ENCODE data around the gene TPX2. TPM values are rescaled to one million over a fixed set of nuclear protein-coding genes. Genes with fewer than 3 reads are reported as not detected.

Gene TPX2
- total and polyA plus RNA-seq, 3 experiments from 2014 or later, result 1.1 to 62.7 (median 60.3) TPM

DNA sequence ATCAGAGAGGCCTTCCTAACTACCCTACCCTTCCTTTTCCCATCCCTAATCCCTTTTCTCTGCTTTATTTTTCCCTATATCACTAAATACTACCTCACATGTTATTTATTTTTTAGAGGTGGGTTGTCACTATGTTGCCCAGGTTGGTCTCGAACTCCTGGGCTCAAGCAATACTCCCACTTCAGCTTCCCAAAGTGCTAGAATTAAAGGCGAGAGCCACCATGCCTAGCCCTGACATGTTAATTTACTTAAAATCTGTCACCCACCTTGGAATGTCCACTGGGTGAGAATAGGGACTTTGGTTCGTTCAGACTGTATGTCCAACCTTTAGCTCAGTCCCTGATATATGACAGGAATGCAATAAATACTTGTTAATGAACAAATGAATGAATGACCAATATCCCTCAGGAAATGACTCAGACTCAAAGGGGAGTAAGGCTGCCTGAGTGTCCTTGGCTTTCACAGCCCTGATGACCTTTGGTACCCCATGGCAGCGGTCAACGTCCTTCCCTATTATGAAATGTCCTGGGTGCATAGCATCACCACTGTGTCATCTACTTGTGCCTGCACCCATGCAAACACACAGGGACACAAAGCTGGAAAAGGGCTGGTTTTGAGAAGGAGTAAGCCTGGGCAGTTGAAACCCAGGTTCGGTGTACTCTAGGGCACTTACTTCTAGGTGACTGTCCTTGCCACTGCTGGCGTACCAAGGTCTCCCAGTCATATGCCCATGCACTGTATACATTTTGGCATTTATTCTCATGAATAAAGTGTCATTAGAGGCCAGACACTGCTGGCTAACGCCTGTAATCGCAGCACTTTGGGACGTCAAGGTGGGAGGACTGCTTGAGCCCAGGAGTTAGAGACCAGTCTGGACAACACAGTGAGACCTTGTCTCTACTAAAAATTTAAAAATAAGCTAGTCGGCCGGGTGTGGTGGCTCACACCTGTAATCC, 43.0 kb upstream of the TPX2 start:
- no peak overlapping the region for H3K4me3 ChIP-seq (ENCODE audit: low read length)
- no peaks in the 10 kb centered on the region for H3K9me3 Mint-ChIP-seq
- no peaks in the 10 kb centered on the region for H3K27me3 ChIP-seq (ENCODE audit: insufficient read depth, low read length, poor library complexity, severe bottlenecking)
- peaks cover 61 to 81% (median 73%) of the 10 kb centered on the region in 3 donors for H3K4me1 Mint-ChIP-seq
- no peak overlapping the region for H3K27ac ChIP-seq (ENCODE audit: low read depth, low read length)
- peak overlapping the region; percentile 48 to 96 (median 76) for H3K27ac Mint-ChIP-seq
- no peaks in the 10 kb centered on the region for H3K9me3 ChIP-seq (ENCODE audit: low read length)
- H3K4me1 ChIP-seq (ENCODE audit: insufficient read depth, low read length), result peaks cover 41% of the 10 kb centered on the region
- no peak for DNase-seq
- no peaks in the 10 kb centered on the region for H3K27me3 Mint-ChIP-seq
- peak overlapping the region in 1 of 7 donors; percentile 29 for H3K4me3 Mint-ChIP-seq
- peaks cover 12% of the 10 kb centered on the region for H3K36me3 ChIP-seq (ENCODE audit: insufficient read depth, low read length)
- ChIA-PET POLR2A (interaction anchor here (0.5 kb wide), 1 partner anchor 12 kb away, joined by 3 read pairs; no protein-coding TSS in a partner anchor), CTCF (interaction anchor here (0.9 to 2.6 kb wide), 4 partner anchors 24 to 84 kb away, joined by 3 to 15 read pairs (median 3); no protein-coding TSS in a partner anchor)
- H3K36me3 Mint-ChIP-seq, result peaks cover 0 to 47% (median 7%) of the 10 kb centered on the region in 3 donors

DNA sequence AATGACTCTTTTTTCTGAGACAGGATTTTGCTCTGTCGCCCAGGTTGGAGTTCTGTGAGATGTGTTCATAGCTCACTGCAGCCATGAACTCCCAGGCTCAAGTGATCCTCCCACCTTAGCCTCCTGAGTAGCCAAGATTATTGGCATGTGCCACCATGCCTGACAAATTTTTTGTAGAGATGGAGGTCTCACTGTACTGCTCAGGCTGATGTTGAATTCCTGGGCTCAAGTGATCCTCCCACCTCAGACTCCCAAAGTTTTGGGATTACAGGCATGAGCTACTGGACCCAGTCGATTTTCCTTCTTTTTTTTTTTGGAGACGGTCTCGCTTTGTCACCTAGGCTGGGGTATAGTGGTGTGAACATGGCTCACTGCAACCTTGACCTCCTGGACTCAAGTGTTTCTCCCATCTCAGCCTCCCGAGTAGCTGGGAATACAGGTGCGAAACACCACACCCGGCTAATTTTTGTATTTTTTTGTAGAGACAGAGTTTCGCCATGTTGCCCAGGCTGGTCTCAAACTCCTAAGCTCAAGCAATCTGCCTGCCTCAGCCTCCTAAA, 40.8 kb upstream of the TPX2 start:
- Mint-ChIP-seq H3K9me3 (no peaks in the 10 kb centered on the region), H3K36me3 (peaks cover 4 to 42% (median 11%) of the 10 kb centered on the region in 3 donors), H3K27ac (peak overlapping the region in 7 of 8 donors; percentile 39 to 94 (median 88)), H3K27me3 (no peaks in the 10 kb centered on the region), H3K4me3 (no peak overlapping the region), H3K4me1 (peaks cover 62 to 73% (median 68%) of the 10 kb centered on the region in 3 donors)
- peaks cover 7% of the 10 kb centered on the region for H3K36me3 ChIP-seq (ENCODE audit: insufficient read depth, low read length)
- no peak overlapping the region for H3K4me3 ChIP-seq (ENCODE audit: low read length)
- CTCF ChIA-PET, result interaction anchor here (0.9 to 2.8 kb wide), 3 partner anchors 20 to 26 kb away, joined by 4 to 17 read pairs (median 5); no protein-coding TSS in a partner anchor
- no peaks in the 10 kb centered on the region for H3K27me3 ChIP-seq (ENCODE audit: insufficient read depth, low read length, poor library complexity, severe bottlenecking)
- no peak overlapping the region for H3K27ac ChIP-seq (ENCODE audit: low read depth, low read length)
- DNase-seq, result no peak
- POLR2A ChIA-PET, result no interaction called here
- H3K4me1 ChIP-seq (ENCODE audit: insufficient read depth, low read length), result peaks cover 32% of the 10 kb centered on the region
- no peaks in the 10 kb centered on the region for H3K9me3 ChIP-seq (ENCODE audit: low read length)

DNA sequence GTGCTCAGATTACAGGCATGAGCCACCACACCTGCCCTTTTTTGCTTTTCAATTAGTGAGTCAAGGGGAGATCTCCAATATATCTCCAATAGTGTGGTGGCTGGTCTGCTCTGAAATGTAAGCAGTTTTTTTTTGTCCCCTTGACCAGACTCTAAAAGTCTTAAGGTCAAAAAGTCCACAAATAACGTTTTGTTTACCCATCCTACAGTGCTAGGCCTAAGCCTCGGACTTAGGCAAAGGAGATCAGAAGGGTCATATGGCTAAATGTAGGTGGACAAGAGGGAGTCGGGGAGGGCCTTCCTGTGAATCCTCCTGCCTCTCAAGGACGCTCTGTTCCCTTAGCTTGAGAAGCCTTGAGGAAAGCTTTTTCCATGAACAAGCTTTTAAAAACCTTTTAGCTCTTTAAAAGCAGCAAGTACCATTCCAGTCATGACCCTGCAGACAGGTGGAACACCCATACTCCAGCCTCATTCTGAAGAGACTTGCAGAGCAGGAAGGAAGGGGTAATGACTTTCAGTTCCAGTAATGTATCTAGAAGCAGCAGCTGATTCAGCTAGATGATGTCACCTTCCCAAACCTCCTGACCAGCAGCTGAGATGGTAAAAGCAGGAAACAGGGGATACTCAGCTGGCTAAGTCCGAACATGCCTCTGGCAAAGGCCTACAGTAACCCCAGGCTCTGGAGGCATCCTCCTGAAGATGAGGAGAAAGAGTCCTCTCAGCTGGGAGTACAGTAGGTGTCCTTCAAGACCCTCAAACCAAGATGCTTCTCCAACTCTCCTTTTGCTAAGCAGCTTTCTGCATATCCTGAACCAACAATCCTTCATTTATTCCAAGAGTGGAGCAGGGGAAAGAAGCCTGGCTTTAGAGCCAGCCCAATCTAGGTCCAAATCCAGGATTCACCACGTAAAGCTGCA, 40.0 kb upstream of the TPX2 start:
- Histone ChIP-seq H3K36me3 (ENCODE audit: insufficient read depth, low read length) (peaks cover 7% of the 10 kb centered on the region), H3K4me3 (ENCODE audit: low read length) (no peak overlapping the region), H3K9me3 (ENCODE audit: low read length) (no peaks in the 10 kb centered on the region), H3K27me3 (ENCODE audit: insufficient read depth, low read length, poor library complexity, severe bottlenecking) (no peaks in the 10 kb centered on the region), H3K4me1 (ENCODE audit: insufficient read depth, low read length) (peaks cover 32% of the 10 kb centered on the region), H3K27ac (ENCODE audit: low read depth, low read length) (peak overlapping the region; percentile 17)
- peaks cover 58 to 67% (median 61%) of the 10 kb centered on the region in 3 donors for H3K4me1 Mint-ChIP-seq
- POLR2A ChIA-PET, result no interaction called here
- H3K4me3 Mint-ChIP-seq, result peak overlapping the region in 1 of 7 donors; percentile 55
- H3K27me3 Mint-ChIP-seq, result no peaks in the 10 kb centered on the region
- H3K9me3 Mint-ChIP-seq, result no peaks in the 10 kb centered on the region
- peak overlapping the region; percentile 39 to 95 (median 86) for H3K27ac Mint-ChIP-seq
- CTCF ChIA-PET, result interaction anchor here (0.7 to 2.8 kb wide), 5 partner anchors 19 to 37 kb away, joined by 3 to 17 read pairs (median 4); no protein-coding TSS in a partner anchor
- peaks cover 4 to 41% (median 11%) of the 10 kb centered on the region in 3 donors for H3K36me3 Mint-ChIP-seq
- DNase-seq, result no peak

GRCh38 chr20:31699801-31700728, 39.0 kb upstream of the TPX2 start:
- Histone ChIP-seq H3K9me3 (ENCODE audit: low read length) (no peaks in the 10 kb centered on the region), H3K4me3 (ENCODE audit: low read length) (no peak overlapping the region), H3K27me3 (ENCODE audit: insufficient read depth, low read length, poor library complexity, severe bottlenecking) (no peaks in the 10 kb centered on the region), H3K27ac (ENCODE audit: low read depth, low read length) (peak overlapping the region; percentile 17), H3K4me1 (ENCODE audit: insufficient read depth, low read length) (peaks cover 32% of the 10 kb centered on the region), H3K36me3 (ENCODE audit: insufficient read depth, low read length) (peaks cover 13% of the 10 kb centered on the region)
- DNase-seq, result no peak
- ChIA-PET POLR2A (no interaction called here), CTCF (interaction anchor here (0.7 to 2.8 kb wide), 3 partner anchors 24 to 38 kb away, joined by 3 to 17 read pairs (median 4); no protein-coding TSS in a partner anchor)
- Mint-ChIP-seq H3K9me3 (no peaks in the 10 kb centered on the region), H3K4me1 (peaks cover 55 to 65% (median 60%) of the 10 kb centered on the region in 3 donors), H3K27me3 (no peaks in the 10 kb centered on the region), H3K4me3 (peak overlapping the region in 2 of 7 donors; percentile 0 to 37), H3K27ac (peak overlapping the region; percentile 44 to 99 (median 84)), H3K36me3 (peaks cover 4 to 47% (median 14%) of the 10 kb centered on the region in 3 donors)

- Histone ChIP-seq H3K27me3 (ENCODE audit: insufficient read depth, low read length, poor library complexity, severe bottlenecking) (no peaks in the 10 kb centered on the region), H3K27ac (ENCODE audit: low read depth, low read length) (no peak overlapping the region), H3K4me3 (ENCODE audit: low read length) (no peak overlapping the region), H3K4me1 (ENCODE audit: insufficient read depth, low read length) (peaks cover 29% of the 10 kb centered on the region), H3K36me3 (ENCODE audit: insufficient read depth, low read length) (peaks cover 13% of the 10 kb centered on the region), H3K9me3 (ENCODE audit: low read length) (no peaks in the 10 kb centered on the region)
- ChIA-PET CTCF (interaction anchor here (1.0 to 1.5 kb wide), 2 partner anchors 38 to 39 kb away, joined by 3 read pairs; no protein-coding TSS in a partner anchor), POLR2A (no interaction called here)
- Mint-ChIP-seq H3K27me3 (no peaks in the 10 kb centered on the region), H3K36me3 (peaks cover 4 to 50% (median 14%) of the 10 kb centered on the region in 3 donors), H3K4me3 (peak overlapping the region in 2 of 7 donors; percentile 0 to 37), H3K27ac (peak overlapping the region; percentile 19 to 99 (median 54)), H3K4me1 (peaks cover 53 to 65% (median 58%) of the 10 kb centered on the region in 3 donors), H3K9me3 (no peaks in the 10 kb centered on the region)
- DNase-seq, result no peak
Observed at GRCh38 chr20:31700747-31701146, 38.3 kb upstream of the TPX2 start.

DNA sequence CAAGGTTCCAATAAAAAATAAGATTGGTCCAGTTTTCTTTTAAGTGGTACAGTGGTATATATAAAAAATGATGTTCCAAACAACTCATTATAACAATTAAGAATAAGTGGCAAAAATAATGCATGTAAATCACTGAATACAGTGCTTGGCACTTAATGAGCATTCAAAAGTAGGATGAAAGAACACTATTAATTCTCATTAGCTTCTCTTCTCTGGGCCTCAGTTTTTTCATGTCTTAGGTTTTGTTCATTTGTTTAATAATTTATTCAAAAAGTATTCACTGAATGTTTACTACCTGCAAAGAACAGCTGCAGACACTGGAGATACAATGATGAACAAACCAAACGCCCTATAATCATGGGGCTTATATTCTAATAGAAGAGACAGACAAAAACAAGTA, 37.5 kb upstream of the TPX2 start:
- H3K27ac Mint-ChIP-seq, result peak overlapping the region; percentile 59 to 95 (median 78)
- peak overlapping the region in 1 of 7 donors; percentile 1 for H3K4me3 Mint-ChIP-seq
- no peak overlapping the region for H3K27ac ChIP-seq (ENCODE audit: low read depth, low read length)

More for the DNA sequence above, 37.5 kb upstream of the TPX2 start:
- Histone ChIP-seq H3K4me3 (ENCODE audit: low read length) (no peak overlapping the region), H3K36me3 (ENCODE audit: insufficient read depth, low read length) (peaks cover 16% of the 10 kb centered on the region), H3K9me3 (ENCODE audit: low read length) (no peaks in the 10 kb centered on the region), H3K27me3 (ENCODE audit: insufficient read depth, low read length, poor library complexity, severe bottlenecking) (no peaks in the 10 kb centered on the region), H3K4me1 (ENCODE audit: insufficient read depth, low read length) (peaks cover 30% of the 10 kb centered on the region)
- no peak for DNase-seq
- H3K4me1 Mint-ChIP-seq, result peaks cover 55 to 68% (median 61%) of the 10 kb centered on the region in 3 donors
- ChIA-PET CTCF (interaction anchor here (1.0 to 1.5 kb wide), 2 partner anchors 39 to 40 kb away, joined by 3 read pairs; no protein-coding TSS in a partner anchor), POLR2A (no interaction called here)
- H3K27me3 Mint-ChIP-seq, result no peaks in the 10 kb centered on the region
- H3K9me3 Mint-ChIP-seq, result no peaks in the 10 kb centered on the region
- peaks cover 8 to 53% (median 16%) of the 10 kb centered on the region in 3 donors for H3K36me3 Mint-ChIP-seq
